HG02610 (cell line): ENCODE results near the gene DNM1L.
"Not testable (repeated sequence)": the region's sequence is repeated elsewhere in the genome, so short reads cannot be mapped to it uniquely, and the experiment has no call there.

Experiments used
- ATAC-seq: cut with Tn5 transposase; IDR thresholded peaks from one replicate; pipeline ENCODE4 v1.9.1; 2021; ENCODE audit warnings: mild to moderate bottlenecking, moderate library complexity; ENCODE audit not compliant: unreplicated experiment

Gene DNM1L

GRCh38 chr12:32695787-32696186 lies 16.7 kb downstream of the DNM1L start:
- ATAC-seq: no peak

GRCh38 chr12:32697445-32697844 lies 18.3 kb downstream of the DNM1L start:
- no peak for ATAC-seq

- no peak for ATAC-seq
These were observed 19.2 kb downstream of the DNM1L start for GRCh38 chr12:32698285-32698684.

DNA sequence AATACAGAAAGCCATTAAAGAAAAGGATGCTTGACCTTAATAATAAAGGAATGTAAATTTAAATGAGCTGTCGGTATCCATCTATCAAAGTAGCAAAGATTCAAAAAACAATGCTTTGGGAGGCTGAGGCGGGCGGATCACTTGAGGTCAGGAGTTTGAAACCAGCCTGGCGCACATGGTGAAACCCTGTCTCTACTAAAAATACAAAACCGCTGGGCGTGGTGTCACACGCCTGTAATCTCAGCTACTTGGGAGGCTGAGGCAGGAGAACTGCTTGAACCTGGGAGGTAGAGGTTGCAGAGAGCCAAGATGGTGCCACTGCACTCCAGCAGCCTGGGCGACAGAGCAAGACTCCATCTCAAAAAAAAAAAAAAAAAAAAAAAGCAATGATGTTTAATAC lies 20.3 kb downstream of the DNM1L start:
- not testable (repeated sequence) for ATAC-seq

GRCh38 chr12:32702473-32702872 lies 23.4 kb downstream of the DNM1L start:
- ATAC-seq: no peak

- ATAC-seq: no peak
These were observed 23.8 kb downstream of the DNM1L start for GRCh38 chr12:32702946-32703345.

DNA sequence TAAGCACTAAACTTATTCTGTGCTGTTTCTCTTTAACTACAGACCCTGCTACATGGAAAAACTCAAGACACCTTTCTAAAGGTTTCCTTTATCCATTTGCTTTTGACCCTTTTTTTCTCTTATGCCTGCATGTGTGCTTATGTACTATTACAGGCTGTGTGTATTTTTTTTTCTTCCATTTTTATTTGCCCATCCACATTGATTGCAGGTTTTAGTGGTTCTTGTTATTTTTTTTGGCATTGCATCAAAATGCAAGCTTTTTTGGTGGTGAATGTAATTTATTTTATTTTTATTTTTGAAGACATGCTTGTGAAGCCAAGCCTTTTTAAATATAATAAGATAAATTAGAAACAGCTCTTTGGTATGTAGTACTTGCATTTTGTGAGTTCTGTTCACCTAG lies 26.7 kb downstream of the DNM1L start:
- ATAC-seq: no peak

- ATAC-seq: peak; percentile 63
These were observed 27.4 kb downstream of the DNM1L start for GRCh38 chr12:32706335-32707024.

- no peak for ATAC-seq
These were observed 29.8 kb downstream of the DNM1L start for GRCh38 chr12:32708926-32709325.

DNA sequence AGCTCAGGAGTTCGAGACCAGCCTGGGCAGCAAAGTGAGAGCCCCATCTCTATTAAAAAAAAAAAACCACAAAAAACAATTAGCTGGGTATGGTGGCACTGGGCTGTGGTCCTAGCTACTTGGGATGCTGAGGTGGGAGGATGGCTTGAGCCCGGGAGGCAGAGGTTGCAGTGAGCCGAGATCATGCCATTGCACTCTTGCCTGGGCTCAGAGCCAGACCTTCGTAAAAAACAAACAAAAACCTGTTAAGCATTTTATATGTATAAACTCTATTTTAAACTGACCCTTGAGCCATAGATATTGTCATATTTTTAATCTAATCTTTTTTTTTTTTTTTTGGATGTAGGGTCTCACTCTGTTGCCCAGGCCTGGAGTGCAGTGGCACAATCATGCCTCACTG lies 35.7 kb downstream of the DNM1L start:
- ATAC-seq: no peak

- ATAC-seq: no peak
These were observed 39.8 kb downstream of the DNM1L start for GRCh38 chr12:32718926-32719325.

GRCh38 chr12:32725308-32725707 lies 46.2 kb downstream of the DNM1L start:
- not testable (repeated sequence) for ATAC-seq

DNA sequence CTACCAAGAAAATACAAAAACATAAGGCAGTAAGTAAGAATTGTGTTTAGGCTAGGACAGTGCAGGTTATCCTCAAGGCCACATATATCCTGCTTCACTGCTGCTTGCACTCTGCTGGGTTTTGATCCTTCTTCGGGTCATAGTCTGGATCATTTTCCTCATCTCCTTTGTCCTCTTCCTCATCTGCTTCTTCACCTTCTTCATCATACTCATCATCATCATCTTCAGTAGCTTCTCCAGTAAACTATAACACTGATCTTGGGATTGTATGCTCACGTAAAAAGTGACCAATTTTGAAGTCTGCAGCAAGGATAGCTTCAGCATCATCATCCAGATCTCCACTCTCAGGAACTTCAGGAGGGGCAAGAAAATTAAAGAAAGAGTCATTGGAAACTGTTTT lies 47.2 kb downstream of the DNM1L start:
- ATAC-seq: no peak

DNA sequence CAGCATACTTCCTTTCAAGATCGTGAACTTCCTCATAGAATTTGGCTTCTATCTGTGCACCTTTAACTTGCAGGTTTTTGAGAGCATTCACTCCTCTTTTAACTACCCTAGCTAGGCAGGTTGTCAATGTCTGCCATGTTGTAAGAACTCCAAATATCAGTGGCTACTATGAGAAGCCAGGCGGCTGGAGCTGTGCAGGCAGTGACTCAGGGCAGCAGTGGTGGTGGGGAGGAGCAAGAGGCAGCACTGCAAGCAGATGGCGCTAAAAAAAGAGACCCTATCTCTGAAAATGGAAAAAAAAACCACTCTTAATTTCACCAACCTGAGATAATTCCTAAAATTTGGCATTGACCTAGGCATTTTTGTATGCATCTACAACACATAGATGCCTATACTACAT lies 48.1 kb downstream of the DNM1L start:
- ATAC-seq: no peak

DNA sequence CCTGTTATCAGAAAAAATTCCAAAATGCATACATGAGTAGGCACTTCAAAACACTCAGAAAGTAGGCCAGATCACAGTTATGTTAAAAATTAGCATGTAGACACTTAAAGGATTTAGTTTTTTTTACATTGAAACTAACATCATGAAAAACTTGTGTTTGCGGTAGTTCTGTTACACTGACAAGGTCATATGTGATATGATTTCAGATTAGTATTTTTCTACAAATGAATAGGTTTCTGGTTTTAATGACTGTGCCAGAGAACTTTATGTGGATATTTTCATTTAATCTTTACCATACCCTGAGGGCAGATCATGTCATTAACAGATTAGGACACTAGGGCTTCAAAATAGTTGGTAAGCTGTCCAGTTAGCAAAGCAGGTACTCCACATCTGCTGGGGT lies 55.9 kb downstream of the DNM1L start:
- ATAC-seq: no peak

GRCh38 chr12:32736445-32736844 lies 57.3 kb downstream of the DNM1L start:
- ATAC-seq: no peak

- ATAC-seq: no peak
These were observed 58.6 kb downstream of the DNM1L start for GRCh38 chr12:32737715-32738114.

GRCh38 chr12:32739279-32739678 lies 60.2 kb downstream of the DNM1L start:
- no peak for ATAC-seq

- no peak for ATAC-seq
These were observed 63.0 kb downstream of the DNM1L start for GRCh38 chr12:32742133-32742532.

DNA sequence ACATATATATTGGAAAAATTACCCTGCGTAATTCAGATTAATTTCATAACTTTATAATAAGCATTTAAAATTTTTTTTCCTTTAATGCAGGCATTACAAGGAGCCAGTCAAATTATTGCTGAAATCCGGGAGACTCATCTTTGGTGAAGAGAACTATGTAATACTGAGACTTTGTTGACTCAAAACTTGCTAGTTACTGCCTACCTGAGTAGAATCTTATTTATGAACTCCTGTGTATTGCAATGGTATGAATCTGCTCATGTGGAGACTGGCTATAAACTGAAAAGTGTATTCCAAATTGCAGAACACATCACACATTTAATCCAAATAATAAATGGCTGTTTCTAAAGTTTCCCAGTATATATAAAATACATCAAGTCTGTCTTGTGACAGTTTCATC lies 64.2 kb downstream of the DNM1L start:
- ATAC-seq: no peak

GRCh38 chr12:32753605-32754004 lies 74.5 kb downstream of the DNM1L start:
- ATAC-seq: no peak

DNA sequence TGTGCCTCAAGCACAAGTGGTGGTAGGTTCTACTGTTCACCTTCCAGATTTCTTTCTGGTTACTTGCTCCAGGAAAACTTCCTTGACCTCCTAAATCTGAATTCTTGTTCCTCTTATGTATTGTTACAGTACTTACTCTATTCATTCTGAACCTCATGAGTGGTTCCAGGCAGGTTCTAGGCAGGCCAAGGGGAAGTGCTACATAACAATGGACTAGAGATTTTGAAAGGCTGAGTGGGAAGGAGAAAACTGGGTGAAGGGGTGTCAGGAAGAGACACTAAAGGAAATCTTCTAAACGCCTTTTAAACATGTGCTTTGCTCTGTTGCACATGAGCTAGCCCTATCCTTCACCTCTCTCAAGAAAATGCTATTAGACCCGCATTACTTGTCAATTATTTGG lies 75.0 kb downstream of the DNM1L start:
- no peak for ATAC-seq

DNA sequence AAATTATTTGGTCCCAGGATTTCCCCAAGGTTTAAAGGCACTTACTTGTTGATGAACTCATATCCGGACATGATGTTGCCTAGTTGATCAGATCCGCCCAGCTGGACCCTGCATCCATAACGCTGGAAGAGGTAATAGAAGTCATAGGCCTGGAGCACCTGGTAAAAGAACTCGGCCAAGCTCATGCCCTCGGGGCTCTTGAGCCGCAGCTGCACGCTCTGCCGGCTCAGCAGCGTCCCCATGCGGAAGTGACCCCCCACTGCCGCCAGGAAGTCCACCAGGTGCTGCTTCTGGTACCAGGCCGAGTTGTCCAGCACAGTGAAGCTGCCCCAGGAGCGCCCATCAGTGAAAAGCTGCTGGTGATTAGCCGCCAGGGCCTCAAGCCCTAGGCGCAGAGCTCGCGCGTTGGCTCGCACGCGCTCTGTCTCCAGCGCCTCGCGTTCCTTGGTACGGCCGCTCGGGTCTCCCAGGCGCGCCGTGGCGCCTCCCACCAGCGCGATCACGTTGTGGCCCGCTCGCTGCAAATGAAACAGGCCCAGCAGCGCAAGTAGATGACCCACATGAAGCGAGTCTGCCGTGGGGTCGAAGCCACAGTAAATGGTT lies 76.1 kb downstream of the DNM1L start:
- peak; percentile 71 for ATAC-seq
